Activated CD8-positive, alpha-beta T cell treated with anti-CD3 and anti-CD28 coated beads for 36 hours (primary cell): ENCODE measurements around the gene IPO8. TPM values are rescaled to one million over a fixed set of nuclear protein-coding genes. Genes with fewer than 3 reads are reported as not detected.
"Not testable (repeated sequence)": the region's sequence is repeated elsewhere in the genome, so short reads cannot be mapped to it uniquely, and the experiment has no call there.

ENCODE experiments used
- ATAC-seq: fragments of 200-7000 bp; cut with Tn5 transposase; one replicate; pipeline ENCODE4 v1.10.0; 2021; ENCODE audit warnings: mild to moderate bottlenecking, moderate library complexity
- CTCF ChIA-PET: fragments of 350-600 bp; sonication (Branson Sonifier 250); formaldehyde crosslinking; loops from one replicate; lab custom pipeline; 2021; ENCODE audit warnings: antibody characterized with exemption; lab: Charles Lee
- POLR2A ChIA-PET: fragments of 350-600 bp; sonication (Branson Sonifier 250); formaldehyde crosslinking; loops from one replicate; lab custom pipeline; 2021; ENCODE audit warnings: antibody characterized with exemption; lab: Charles Lee
- DNase-seq: peaks from one replicate; pipeline ENCODE4 v3.0.0-alpha.2; 2020
- H3K27ac Mint-ChIP-seq: one replicate; pipeline ENCODE4 v1.8.0; 2021; ENCODE audit warnings: mild to moderate bottlenecking, mixed read lengths
- H3K27me3 Mint-ChIP-seq: one replicate; pipeline ENCODE4 v1.8.0; 2021; ENCODE audit warnings: mixed read lengths
- H3K36me3 Mint-ChIP-seq: one replicate; pipeline ENCODE4 v1.8.0; 2021; ENCODE audit warnings: low read depth, mixed read lengths
- H3K4me1 Mint-ChIP-seq: one replicate; pipeline ENCODE4 v1.8.0; 2021; ENCODE audit warnings: low read depth, mixed read lengths
- H3K4me3 Mint-ChIP-seq: one replicate; pipeline ENCODE4 v1.8.0; 2021; ENCODE audit warnings: mild to moderate bottlenecking, moderate library complexity, mixed read lengths
- H3K9me3 Mint-ChIP-seq: one replicate; pipeline ENCODE4 v1.8.0; 2021; ENCODE audit warnings: mixed read lengths
- intact Hi-C: fragments of 100-400 bp; cut with micrococcal nuclease; formaldehyde crosslinking; loops from one replicate; pipeline ENCODE4 v1.10.0; 2022
- total RNA-seq, 2 experiments: library from RNA; stranded (reverse); gene quantifications; one replicate each; pipeline ENCODE4 v1.2.3, GENCODE V29; 2021
- TF ChIP-seq, protein P1 (sequence below): fragments of 200-600 bp; IDR thresholded peaks from one replicate; pipeline ENCODE4 v1.8.0; 2022; ENCODE audit warnings: antibody characterized with exemption, mild to moderate bottlenecking

The IPO8 gene
- total RNA-seq, 2 experiments from 2014 or later, result 40.2 to 47.7 TPM

- ChIA-PET POLR2A (no interaction called here), CTCF (interaction anchor here (1.2 kb wide), 1 partner anchor 14 kb away, joined by 3 read pairs; no protein-coding TSS in a partner anchor)
These were observed 78.2 kb downstream of the IPO8 start for GRCh38 chr12:30617346-30618016.

DNA sequence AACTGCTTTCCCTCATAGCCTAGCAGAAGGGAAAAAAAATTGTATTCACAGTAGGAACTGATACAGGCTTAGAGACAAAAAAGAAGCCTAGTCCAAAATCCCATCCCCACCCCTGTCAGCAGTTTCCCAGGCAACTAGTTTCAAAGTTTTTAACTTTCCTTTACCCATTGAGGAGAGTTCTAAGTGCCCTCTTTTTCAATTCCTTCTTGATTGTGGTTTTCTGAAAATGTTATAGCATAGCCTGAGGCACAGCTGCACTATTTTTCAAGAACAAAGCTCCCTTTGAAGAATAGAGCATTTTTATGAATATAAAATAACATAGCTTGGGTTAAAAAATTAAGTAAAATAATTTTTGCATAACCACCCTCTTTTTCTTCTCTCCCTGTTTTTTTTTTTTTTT lies 81.6 kb downstream of the IPO8 start:
- H3K4me1 Mint-ChIP-seq, result no peaks in the 10 kb centered on the region
- CTCF ChIA-PET, result no interaction called here
- H3K9me3 Mint-ChIP-seq, result peaks cover 3% of the 10 kb centered on the region
- ATAC-seq (no peak), DNase-seq (no peak)
- TF ChIP-seq, protein P1, sequence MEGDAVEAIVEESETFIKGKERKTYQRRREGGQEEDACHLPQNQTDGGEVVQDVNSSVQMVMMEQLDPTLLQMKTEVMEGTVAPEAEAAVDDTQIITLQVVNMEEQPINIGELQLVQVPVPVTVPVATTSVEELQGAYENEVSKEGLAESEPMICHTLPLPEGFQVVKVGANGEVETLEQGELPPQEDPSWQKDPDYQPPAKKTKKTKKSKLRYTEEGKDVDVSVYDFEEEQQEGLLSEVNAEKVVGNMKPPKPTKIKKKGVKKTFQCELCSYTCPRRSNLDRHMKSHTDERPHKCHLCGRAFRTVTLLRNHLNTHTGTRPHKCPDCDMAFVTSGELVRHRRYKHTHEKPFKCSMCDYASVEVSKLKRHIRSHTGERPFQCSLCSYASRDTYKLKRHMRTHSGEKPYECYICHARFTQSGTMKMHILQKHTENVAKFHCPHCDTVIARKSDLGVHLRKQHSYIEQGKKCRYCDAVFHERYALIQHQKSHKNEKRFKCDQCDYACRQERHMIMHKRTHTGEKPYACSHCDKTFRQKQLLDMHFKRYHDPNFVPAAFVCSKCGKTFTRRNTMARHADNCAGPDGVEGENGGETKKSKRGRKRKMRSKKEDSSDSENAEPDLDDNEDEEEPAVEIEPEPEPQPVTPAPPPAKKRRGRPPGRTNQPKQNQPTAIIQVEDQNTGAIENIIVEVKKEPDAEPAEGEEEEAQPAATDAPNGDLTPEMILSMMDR, result no peak
- H3K4me3 Mint-ChIP-seq, result no peak overlapping the region
- POLR2A ChIA-PET, result no interaction called here
- peaks cover 3% of the 10 kb centered on the region for H3K27me3 Mint-ChIP-seq
- no peaks in the 10 kb centered on the region for H3K36me3 Mint-ChIP-seq
- intact Hi-C loops, result no loop called here
- no peak overlapping the region for H3K27ac Mint-ChIP-seq

More at GRCh38 chr12:30617346-30618016, 78.2 kb downstream of the IPO8 start:
- intact Hi-C loops, result no loop called here
- no peak overlapping the region for H3K4me3 Mint-ChIP-seq
- no peaks in the 10 kb centered on the region for H3K36me3 Mint-ChIP-seq
- no peak overlapping the region for H3K27ac Mint-ChIP-seq
- H3K4me1 Mint-ChIP-seq, result peaks cover 2% of the 10 kb centered on the region
- no peaks in the 10 kb centered on the region for H3K9me3 Mint-ChIP-seq
- TF ChIP-seq, protein P1, result no peak
- no peaks in the 10 kb centered on the region for H3K27me3 Mint-ChIP-seq
- ATAC-seq (no peak), DNase-seq (no peak)

DNA sequence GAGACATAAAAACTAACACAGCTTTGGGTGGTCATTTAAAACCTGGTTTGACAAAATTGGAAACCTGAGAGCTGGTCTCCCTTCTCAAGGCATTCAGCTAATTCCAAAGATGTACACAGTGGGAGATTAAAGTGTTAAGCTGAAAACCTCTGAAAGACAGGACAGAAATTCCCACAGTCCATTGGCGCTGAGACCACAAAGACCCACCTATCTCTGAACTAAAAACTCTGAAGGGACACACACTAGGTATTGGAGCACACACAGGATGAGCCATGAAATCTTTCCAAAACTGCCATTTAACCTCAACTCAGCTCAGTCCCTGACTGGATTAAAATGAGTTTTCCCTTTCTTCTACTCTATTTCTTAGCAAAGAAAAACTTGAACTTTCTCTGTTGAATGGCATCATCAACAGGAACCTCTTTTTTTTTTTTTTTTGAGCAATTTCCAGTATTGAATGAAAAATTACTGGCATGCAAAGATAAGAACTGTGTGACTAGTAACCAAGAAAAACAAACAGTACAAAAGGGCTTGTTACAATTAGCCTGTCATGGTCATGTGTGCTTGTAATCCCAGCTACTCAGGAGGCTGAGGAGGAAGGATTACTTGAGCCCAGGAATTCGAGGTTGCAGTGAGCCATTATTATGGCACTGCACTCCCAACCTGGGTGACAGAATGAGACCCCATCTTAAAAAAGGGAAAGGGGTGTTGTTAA lies 82.4 kb downstream of the IPO8 start:
- no peak overlapping the region for H3K4me3 Mint-ChIP-seq
- no peaks in the 10 kb centered on the region for H3K36me3 Mint-ChIP-seq
- no peak overlapping the region for H3K27ac Mint-ChIP-seq
- H3K27me3 Mint-ChIP-seq, result peaks cover 4% of the 10 kb centered on the region
- TF ChIP-seq, protein P1, result no peak
- no peaks in the 10 kb centered on the region for H3K4me1 Mint-ChIP-seq
- ChIA-PET POLR2A (no interaction called here), CTCF (no interaction called here)
- no peak for ATAC-seq
- H3K9me3 Mint-ChIP-seq, result peaks cover 8% of the 10 kb centered on the region
- DNase-seq, result no peak
- intact Hi-C loops, result no loop called here

DNA sequence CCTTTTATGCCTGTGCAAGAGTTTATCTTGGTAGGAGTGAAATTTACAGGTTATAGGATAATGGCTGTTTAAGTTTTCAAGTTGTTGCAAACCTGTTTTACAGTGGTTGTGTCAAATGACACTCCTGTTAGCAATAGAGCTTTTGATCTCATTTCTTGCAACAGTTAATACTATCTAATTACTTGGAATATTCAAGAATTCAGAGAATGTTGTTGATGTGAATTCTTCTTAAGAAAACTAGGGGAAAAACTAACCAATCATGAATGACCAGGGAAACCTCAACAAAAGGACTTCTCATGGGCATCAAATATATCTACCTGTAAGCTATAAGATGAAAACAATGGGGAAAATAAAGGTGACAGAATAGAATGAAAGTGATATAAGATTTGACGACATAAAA lies 85.0 kb downstream of the IPO8 start:
- no peak for ATAC-seq
- Mint-ChIP-seq H3K9me3 (peaks cover 10% of the 10 kb centered on the region), H3K4me3 (no peak overlapping the region), H3K36me3 (peaks cover 1% of the 10 kb centered on the region), H3K4me1 (no peaks in the 10 kb centered on the region), H3K27me3 (peaks cover 4% of the 10 kb centered on the region), H3K27ac (no peak overlapping the region)
- intact Hi-C loops, result no loop called here
- ChIA-PET CTCF (no interaction called here), POLR2A (no interaction called here)
- DNase-seq, result no peak
- TF ChIP-seq, protein P1, result no peak

DNA sequence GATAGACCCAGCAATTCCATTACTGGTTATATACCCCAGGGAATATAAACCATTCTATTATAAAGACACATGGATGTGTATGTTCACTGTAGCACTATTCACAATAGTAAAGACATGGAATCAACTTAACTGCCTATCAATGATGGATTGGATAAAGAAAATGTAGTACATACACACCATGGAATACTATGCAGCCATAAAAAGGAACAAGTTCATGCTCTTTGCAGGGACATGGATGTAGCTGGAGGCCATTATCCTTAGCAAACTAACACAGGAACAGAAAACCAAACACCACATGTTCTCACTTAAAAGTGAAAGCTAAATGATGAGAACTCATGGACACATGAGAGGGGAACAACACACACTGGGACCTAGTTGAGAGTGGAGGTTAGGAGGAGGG lies 85.8 kb downstream of the IPO8 start:
- CTCF ChIA-PET, H3K27ac Mint-ChIP-seq, H3K27me3 Mint-ChIP-seq, DNase-seq, H3K9me3 Mint-ChIP-seq, H3K36me3 Mint-ChIP-seq, POLR2A ChIA-PET, H3K4me1 Mint-ChIP-seq, ATAC-seq, intact Hi-C loops, H3K4me3 Mint-ChIP-seq: not testable (repeated sequence)

DNA sequence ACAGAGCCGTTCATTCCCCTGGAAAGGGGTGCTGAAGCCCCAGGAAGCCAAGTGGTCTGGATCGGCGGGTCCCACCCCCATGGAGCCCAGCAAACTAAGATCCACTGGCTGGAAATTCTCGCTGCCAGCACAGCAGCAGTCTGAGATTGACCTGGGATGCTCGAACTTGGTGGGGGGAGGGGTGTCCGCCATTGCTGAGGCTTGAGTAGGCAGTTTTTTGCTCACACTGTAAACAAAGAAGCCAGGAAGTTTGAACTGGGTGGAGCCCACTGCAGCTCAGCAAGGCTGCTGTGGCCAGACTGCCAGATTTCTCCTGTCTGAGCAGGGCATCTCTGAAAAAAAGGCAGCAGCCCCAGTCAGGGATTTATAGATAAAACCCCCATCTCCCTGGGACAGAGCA lies 91.4 kb downstream of the IPO8 start:
- H3K27me3 Mint-ChIP-seq, H3K4me3 Mint-ChIP-seq, H3K36me3 Mint-ChIP-seq, H3K4me1 Mint-ChIP-seq, ATAC-seq, POLR2A ChIA-PET, H3K27ac Mint-ChIP-seq, intact Hi-C loops, CTCF ChIA-PET, DNase-seq: not testable (repeated sequence)
- peaks cover 16% of the 10 kb centered on the region for H3K9me3 Mint-ChIP-seq
